ENCODE measurements around the gene DTD1. TPM values are rescaled to one million over a fixed set of nuclear protein-coding genes. Genes with fewer than 3 reads are reported as not detected.

The DTD1 gene
- total and polyA plus RNA-seq, 2 of the 13 experiments (the other 11 are each of a cell fraction or from before 2014, with no cell fraction given), result 41.2 to 79.3 TPM

DNA sequence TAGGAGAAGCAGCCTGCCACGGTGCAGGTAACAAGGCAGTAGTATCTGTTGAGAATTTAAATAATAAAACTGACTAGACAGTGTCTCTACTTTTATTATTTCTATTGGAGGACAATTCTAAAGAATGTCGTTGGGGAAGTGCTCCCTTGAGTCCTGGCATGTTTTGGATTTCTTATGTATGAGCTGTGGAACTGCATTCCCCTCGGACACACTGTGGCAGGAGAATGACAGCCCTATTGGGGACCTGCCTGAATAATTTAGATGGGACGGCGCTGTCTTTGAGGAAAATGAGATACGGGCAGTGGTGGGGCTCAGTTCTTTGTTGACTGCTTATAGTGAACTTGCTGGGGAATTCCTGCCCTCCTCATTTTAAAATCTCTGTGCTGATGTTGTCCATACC, 223.3 kb downstream of the DTD1 start (continued):
- TF ChIP-seq SSRP1 (CRISPR knock-in tag; IDR thresholded peaks at IDR 0.05) (no peak), ZXDC (CRISPR knock-in tag; IDR thresholded peaks at IDR 0.05) (no peak)
- TF ChIP-seq, protein P1, sequence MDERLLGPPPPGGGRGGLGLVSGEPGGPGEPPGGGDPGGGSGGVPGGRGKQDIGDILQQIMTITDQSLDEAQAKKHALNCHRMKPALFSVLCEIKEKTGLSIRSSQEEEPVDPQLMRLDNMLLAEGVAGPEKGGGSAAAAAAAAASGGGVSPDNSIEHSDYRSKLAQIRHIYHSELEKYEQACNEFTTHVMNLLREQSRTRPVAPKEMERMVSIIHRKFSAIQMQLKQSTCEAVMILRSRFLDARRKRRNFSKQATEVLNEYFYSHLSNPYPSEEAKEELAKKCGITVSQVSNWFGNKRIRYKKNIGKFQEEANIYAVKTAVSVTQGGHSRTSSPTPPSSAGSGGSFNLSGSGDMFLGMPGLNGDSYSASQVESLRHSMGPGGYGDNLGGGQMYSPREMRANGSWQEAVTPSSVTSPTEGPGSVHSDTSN (CRISPR knock-in tag; IDR thresholded peaks at IDR 0.05), result no peak
- TF ChIP-seq, protein P2, sequence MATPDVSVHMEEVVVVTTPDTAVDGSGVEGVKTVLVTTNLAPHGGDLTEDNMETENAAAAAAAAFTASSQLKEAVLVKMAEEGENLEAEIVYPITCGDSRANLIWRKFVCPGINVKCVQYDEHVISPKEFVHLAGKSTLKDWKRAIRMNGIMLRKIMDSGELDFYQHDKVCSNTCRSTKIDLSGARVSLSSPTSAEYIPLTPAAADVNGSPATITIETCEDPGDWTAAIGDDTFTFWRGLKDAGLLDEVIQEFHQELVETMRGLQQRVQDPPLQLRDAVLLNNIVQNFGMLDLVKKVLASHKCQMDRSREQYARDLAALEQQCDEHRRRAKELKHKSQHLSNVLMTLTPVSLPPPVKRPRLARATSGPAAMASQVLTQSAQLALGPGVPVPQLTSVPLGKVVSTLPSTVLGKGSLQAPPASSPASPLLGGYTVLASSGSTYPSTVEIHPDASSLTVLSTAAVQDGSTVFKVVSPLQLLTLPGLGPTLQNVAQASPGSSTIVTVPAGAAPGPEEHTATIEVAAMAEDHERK (CRISPR knock-in tag; IDR thresholded peaks at IDR 0.05; ENCODE audit: low read depth), result no peak

DNA sequence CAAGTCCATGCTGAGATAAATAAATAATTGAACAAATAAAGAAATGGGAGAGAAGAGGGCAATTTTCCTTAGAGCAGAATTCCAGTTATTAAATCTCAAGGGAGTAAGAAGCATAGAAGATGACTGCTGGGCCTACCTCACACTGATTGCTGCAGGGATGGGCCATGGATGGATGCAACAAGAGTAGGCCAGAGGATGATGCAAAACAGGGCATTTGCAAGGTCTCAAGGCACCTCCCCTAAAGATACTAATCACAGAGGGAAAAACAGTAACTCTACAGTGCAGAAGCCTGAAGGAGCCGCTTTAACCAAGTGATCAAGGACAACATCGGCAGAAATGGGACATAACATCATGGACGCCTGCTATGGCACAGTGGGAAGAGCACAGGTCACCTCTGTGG, 224.1 kb downstream of the DTD1 start:
- BruUV-seq (replicated peaks), result no TSS peak
- H3K4me1 ChIP-seq (ENCODE audit: insufficient read depth, low read length), result no peaks in the 10 kb centered on the region
- ATAC-seq, result no peak
- POLR2A ChIA-PET, result no interaction called here
- H3K27ac ChIP-seq (ENCODE audit: extremely low read length, insufficient read depth, low read length), result no peak overlapping the region
- H4K20me1 ChIP-seq (ENCODE audit: insufficient read depth, low read length), result no peaks in the 10 kb centered on the region
- CTCF ChIA-PET (ENCODE audit: low intra/inter-chr PET ratio, low total read pairs), result no interaction called here
- no peak for FAIRE-seq
- no peaks in the 10 kb centered on the region for H3K36me3 ChIP-seq (replicated peaks in 1 of 2; ENCODE audit: control insufficient read depth in 1 of 2, insufficient read depth in 2 of 2, low read length in 2 of 2)
- no peak overlapping the region for H3K4me3 ChIP-seq (replicated peaks in 1 of 3; ENCODE audit: insufficient read depth in 1 of 3, low read depth in 2 of 3, low read length in 3 of 3)
- H3K4me2 ChIP-seq (ENCODE audit: low read depth, low read length), result no peak overlapping the region
- peaks cover 1 to 13% of the 10 kb centered on the region in 2 experiments; a peak in 1 of 5 replicates for H3K27me3 ChIP-seq (ENCODE audit: control insufficient read depth in 1 of 2, insufficient read depth in 2 of 2, low read length in 2 of 2)
- H2AFZ ChIP-seq (ENCODE audit: low read length), result no peak overlapping the region
- no peak overlapping the region for H3K9ac ChIP-seq (ENCODE audit: insufficient read depth, low read depth, low read length)
- no peak for DNase-seq (ENCODE audit: low spot score)
- intact Hi-C loops (cut with micrococcal nuclease; ENCODE audit: unreplicated experiment) (no loop called here), in situ Hi-C loops (cut with HindIII; ENCODE audit: extremely low pct_ligation_motif_present, low pct_unique_long_range_greater_than_20kb) (no loop called here)
- no peaks in the 10 kb centered on the region for H3K79me2 ChIP-seq (ENCODE audit: insufficient read depth, low read length)
- no peak for TF ChIP-seq MTA1 (CRISPR knock-in tag; IDR thresholded peaks at IDR 0.05; ENCODE audit: borderline replicate concordance)
- no peak for TF ChIP-seq SATB2 (CRISPR knock-in tag; IDR thresholded peaks at IDR 0.05)
- TF ChIP-seq EED (CRISPR knock-in tag; IDR thresholded peaks at IDR 0.05), result no peak
- no peak for TF ChIP-seq ZNF670 (CRISPR knock-in tag; IDR thresholded peaks at IDR 0.05; ENCODE audit: borderline replicate concordance)
- WGBS (ENCODE audit: low lambda C conversion rate), result 3% methylated on average over 3 of the region's 3 CpGs
- no peaks in the 10 kb centered on the region for H3K9me3 ChIP-seq (ENCODE audit: low read length)
